DOHH2 (cell line): ENCODE measurements around the gene MGMT.

Experiments
- EZH2phosphoT487 ChIP-seq: fragments of 200-600 bp; sonication (generic); IDR thresholded peaks from 2 replicates; pipeline ENCODE4 v1.6.1; 2017; ENCODE audit warnings: borderline replicate concordance, mild to moderate bottlenecking, antibody characterized with exemption, low read length, moderate library complexity, mixed read lengths
- TF ChIP-seq, protein P1 (sequence below): fragments of 200-600 bp; sonication (generic); IDR thresholded peaks from one replicate; pipeline ENCODE4 v1.5.1; 2014; ENCODE audit warnings: antibody characterized with exemption, mild to moderate bottlenecking, low read depth, low read length; ENCODE audit not compliant: poor library complexity, severe bottlenecking

- TF ChIP-seq EZH2phosphoT487 = no peak
- TF ChIP-seq, protein P1, sequence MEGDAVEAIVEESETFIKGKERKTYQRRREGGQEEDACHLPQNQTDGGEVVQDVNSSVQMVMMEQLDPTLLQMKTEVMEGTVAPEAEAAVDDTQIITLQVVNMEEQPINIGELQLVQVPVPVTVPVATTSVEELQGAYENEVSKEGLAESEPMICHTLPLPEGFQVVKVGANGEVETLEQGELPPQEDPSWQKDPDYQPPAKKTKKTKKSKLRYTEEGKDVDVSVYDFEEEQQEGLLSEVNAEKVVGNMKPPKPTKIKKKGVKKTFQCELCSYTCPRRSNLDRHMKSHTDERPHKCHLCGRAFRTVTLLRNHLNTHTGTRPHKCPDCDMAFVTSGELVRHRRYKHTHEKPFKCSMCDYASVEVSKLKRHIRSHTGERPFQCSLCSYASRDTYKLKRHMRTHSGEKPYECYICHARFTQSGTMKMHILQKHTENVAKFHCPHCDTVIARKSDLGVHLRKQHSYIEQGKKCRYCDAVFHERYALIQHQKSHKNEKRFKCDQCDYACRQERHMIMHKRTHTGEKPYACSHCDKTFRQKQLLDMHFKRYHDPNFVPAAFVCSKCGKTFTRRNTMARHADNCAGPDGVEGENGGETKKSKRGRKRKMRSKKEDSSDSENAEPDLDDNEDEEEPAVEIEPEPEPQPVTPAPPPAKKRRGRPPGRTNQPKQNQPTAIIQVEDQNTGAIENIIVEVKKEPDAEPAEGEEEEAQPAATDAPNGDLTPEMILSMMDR = no peak
Observed at GRCh38 chr10:129631006-129631405, 164.0 kb downstream of the MGMT start.
